HCT116 (cell line): ENCODE measurements around the gene DCST2. TPM values are rescaled to one million over a fixed set of nuclear protein-coding genes. Genes with fewer than 3 reads are reported as not detected.
"Not testable (repeated sequence)": the region's sequence is repeated elsewhere in the genome, so short reads cannot be mapped to it uniquely, and the experiment has no call there.

ENCODE experiments used
- ATAC-seq: fragments of 200-7000 bp; cut with Tn5 transposase; 2 replicates; pipeline ENCODE4 v1.9.1; 2020; ENCODE audit warnings: mild to moderate bottlenecking, moderate library complexity
- BruUV-seq: library from RNA; stranded (reverse); fragments of 400-500 nt; replicated peaks from 2 replicates; lab custom pipeline; 2021; lab: Mats Ljungman, UMichigan
- CTCF ChIA-PET: fragments of 300-600 bp; sonication (Branson Sonifier 250); formaldehyde crosslinking; loops from one replicate; lab custom pipeline; 2021; ENCODE audit warnings: antibody characterized with exemption; lab: Charles Lee
- POLR2A ChIA-PET: fragments of 300-600, 350-600 bp; sonication (Branson Sonifier 250); formaldehyde crosslinking; loops from one replicate; lab custom pipeline; 2021; ENCODE audit warnings: antibody characterized with exemption; lab: Charles Lee
- RAD21 ChIA-PET, 2 experiments: fragments of 300-600 bp; sonication (Branson Sonifier 250); formaldehyde crosslinking; loops; one replicate each; lab custom pipeline; 2023; ENCODE audit warnings: low total read pairs in 2 of 2; ENCODE audit not compliant: uncharacterized antibody in 2 of 2, unreplicated experiment in 2 of 2, low non-redundant PET in 1 of 2; lab: Charles Lee
- DNase-seq: peaks from one replicate; pipeline ENCODE4 v3.0.0-alpha.2; 2010; ENCODE audit warnings: low read depth, low spot score
- H2AFZ ChIP-seq: fragments of 200-600 bp; shearing (Covaris generic), sonication (generic); 2 replicates; pipeline ENCODE4 v1.6.1; 2017; ENCODE audit warnings: low read depth, mixed run types, mixed read lengths, antibody characterized with exemption, low read length; ENCODE audit not compliant: poor library complexity, severe bottlenecking
- H3K27ac ChIP-seq: 2 replicates; pipeline ENCODE4 v1.5.1; 2012; ENCODE audit warnings: low read depth, low read length
- H3K27me3 ChIP-seq: fragments of 200-600 bp; sonication (generic); 2 replicates; pipeline ENCODE4 v1.6.1; 2016; ENCODE audit warnings: mixed run types, low read length, mixed read lengths; ENCODE audit not compliant: insufficient read depth
- H3K36me3 ChIP-seq, 2 experiments: fragments of 200-500 bp in 1 of 2; fragments of 200-600 bp in 1 of 2; sonication (Bioruptor generic) in 1 of 2; sonication (generic) in 1 of 2; 2 replicates each; pipeline versions ENCODE4 v1.5.1 to v1.6.1; 2014 to 2016; ENCODE audit warnings: low read length in 2 of 2, inconsistent platforms in 1 of 2, mixed read lengths in 1 of 2, mixed run types in 1 of 2; ENCODE audit not compliant: insufficient read depth in 2 of 2, control insufficient read depth in 1 of 2
- H3K4me1 ChIP-seq, 2 experiments: fragments of 200-600 bp in 1 of 2; sonication (generic) in 1 of 2; 2 replicates each; pipeline versions ENCODE4 v1.5.1 to v1.6.1; 2012 to 2017; ENCODE audit warnings: low read length in 2 of 2, inconsistent platforms in 1 of 2, mild to moderate bottlenecking in 1 of 2, mixed read lengths in 1 of 2, mixed run types in 1 of 2, moderate library complexity in 1 of 2; ENCODE audit not compliant: insufficient read depth in 2 of 2, control insufficient read depth in 1 of 2
- H3K4me2 ChIP-seq: fragments of 200-600 bp; sonication (generic); 2 replicates; pipeline ENCODE4 v1.6.1; 2017; ENCODE audit warnings: mixed run types, low read length, mixed read lengths
- H3K4me3 ChIP-seq, 2 experiments: fragments of 200-600 bp in 1 of 2; sonication (generic) in 1 of 2; replicated peaks in 1 of 2; 2 replicates each; pipeline ENCODE4 v1.5.1; 2011 to 2016; ENCODE audit warnings: low read length in 2 of 2, control low read depth in 1 of 2, low read depth in 1 of 2, mild to moderate bottlenecking in 1 of 2, mixed read lengths in 1 of 2, mixed run types in 1 of 2
- H3K79me2 ChIP-seq: fragments of 200-600 bp; sonication (generic); 2 replicates; pipeline ENCODE4 v1.6.1; 2017; ENCODE audit warnings: mild to moderate bottlenecking, mixed run types, low read length, moderate library complexity, mixed read lengths; ENCODE audit not compliant: insufficient read depth
- H3K9ac ChIP-seq: fragments of 200-600 bp; sonication (generic); 2 replicates; pipeline ENCODE4 v1.6.1; 2016; ENCODE audit warnings: low read length, mixed read lengths
- H3K9me2 ChIP-seq: fragments of 200-600 bp; sonication (generic), shearing (Covaris generic); 2 replicates; pipeline ENCODE4 v1.6.1; 2017; ENCODE audit warnings: mixed run types, mild to moderate bottlenecking, moderate library complexity; ENCODE audit not compliant: insufficient read depth
- H3K9me3 ChIP-seq, 2 experiments: fragments of 200-500 bp in 1 of 2; fragments of 200-600 bp in 1 of 2; sonication (Bioruptor generic) in 1 of 2; sonication (generic) in 1 of 2; 2 replicates each; pipeline ENCODE4 v1.6.1; 2014 to 2017; ENCODE audit warnings: low read length in 2 of 2, mixed read lengths in 2 of 2, inconsistent platforms in 1 of 2, low read depth in 1 of 2, mild to moderate bottlenecking in 1 of 2, mixed run types in 1 of 2, moderate library complexity in 1 of 2; ENCODE audit not compliant: control insufficient read depth in 1 of 2, insufficient read depth in 1 of 2
- H4K20me1 ChIP-seq: fragments of 200-600 bp; sonication (generic), shearing (Covaris generic); 2 replicates; pipeline ENCODE4 v1.6.1; 2017; ENCODE audit warnings: mixed run types, mild to moderate bottlenecking, moderate library complexity; ENCODE audit not compliant: insufficient read depth
- EGR1 ChIP-seq: IDR thresholded peaks from 2 replicates; pipeline ENCODE4 v1.6.1; 2012; ENCODE audit warnings: low read depth
- FOSL1 ChIP-seq: IDR thresholded peaks from 2 replicates; pipeline ENCODE4 v1.6.1; 2012; ENCODE audit warnings: low read depth
- JUND ChIP-seq: IDR thresholded peaks from 2 replicates; pipeline ENCODE4 v1.6.1; 2012
- POLR2A ChIP-seq: IDR thresholded peaks from 2 replicates; pipeline ENCODE4 v1.7.0; 2011; ENCODE audit warnings: borderline replicate concordance; ENCODE audit not compliant: insufficient read depth, insufficient read length; ENCODE audit errors: extremely low read depth
- POLR2AphosphoS5 ChIP-seq: IDR thresholded peaks from 2 replicates; pipeline ENCODE4 v1.6.1; 2011; ENCODE audit warnings: mild to moderate bottlenecking, low read depth, low read length, moderate library complexity
- SIN3A ChIP-seq: IDR thresholded peaks from 2 replicates; pipeline ENCODE4 v1.6.1; 2012; ENCODE audit warnings: low read depth
- ZNF274 ChIP-seq: fragments of 200-500 bp; sonication (Bioruptor generic); IDR thresholded peaks from 2 replicates; pipeline ENCODE4 v1.6.1; 2014; ENCODE audit warnings: mild to moderate bottlenecking, low read depth, low read length, inconsistent platforms
- intact Hi-C: fragments of 100-400 bp; cut with micrococcal nuclease; formaldehyde crosslinking; loops from 2 replicates; pipeline ENCODE4 v1.10.0; 2022
- total RNA-seq: library from RNA; stranded (reverse); gene quantifications from one replicate; pipeline ENCODE4 v1.2.1, GENCODE V29; 2021; ENCODE audit not compliant: unreplicated experiment
- TF ChIP-seq, protein P1 (sequence below), 3 experiments: fragments of 200-600 bp in 1 of 3; sonication (generic) in 1 of 3; IDR thresholded peaks in 2 of 3; conservative IDR thresholded peaks in 1 of 3; 2 replicates each; pipeline ENCODE4 v1.5.1; 2012 to 2017; ENCODE audit warnings: low read depth in 2 of 3, low read length in 2 of 3, antibody characterized with exemption in 1 of 3, borderline replicate concordance in 1 of 3, control low read depth in 1 of 3, mild to moderate bottlenecking in 1 of 3, mixed read lengths in 1 of 3, mixed run types in 1 of 3, moderate library complexity in 1 of 3; ENCODE audit not compliant: insufficient read depth in 1 of 3
- TF ChIP-seq, protein P2 (sequence below): IDR thresholded peaks from 2 replicates; pipeline ENCODE4 v1.6.1; 2012

DCST2 gene
- total RNA-seq, 1 experiment from 2014 or later, result 2.0 TPM

DNA sequence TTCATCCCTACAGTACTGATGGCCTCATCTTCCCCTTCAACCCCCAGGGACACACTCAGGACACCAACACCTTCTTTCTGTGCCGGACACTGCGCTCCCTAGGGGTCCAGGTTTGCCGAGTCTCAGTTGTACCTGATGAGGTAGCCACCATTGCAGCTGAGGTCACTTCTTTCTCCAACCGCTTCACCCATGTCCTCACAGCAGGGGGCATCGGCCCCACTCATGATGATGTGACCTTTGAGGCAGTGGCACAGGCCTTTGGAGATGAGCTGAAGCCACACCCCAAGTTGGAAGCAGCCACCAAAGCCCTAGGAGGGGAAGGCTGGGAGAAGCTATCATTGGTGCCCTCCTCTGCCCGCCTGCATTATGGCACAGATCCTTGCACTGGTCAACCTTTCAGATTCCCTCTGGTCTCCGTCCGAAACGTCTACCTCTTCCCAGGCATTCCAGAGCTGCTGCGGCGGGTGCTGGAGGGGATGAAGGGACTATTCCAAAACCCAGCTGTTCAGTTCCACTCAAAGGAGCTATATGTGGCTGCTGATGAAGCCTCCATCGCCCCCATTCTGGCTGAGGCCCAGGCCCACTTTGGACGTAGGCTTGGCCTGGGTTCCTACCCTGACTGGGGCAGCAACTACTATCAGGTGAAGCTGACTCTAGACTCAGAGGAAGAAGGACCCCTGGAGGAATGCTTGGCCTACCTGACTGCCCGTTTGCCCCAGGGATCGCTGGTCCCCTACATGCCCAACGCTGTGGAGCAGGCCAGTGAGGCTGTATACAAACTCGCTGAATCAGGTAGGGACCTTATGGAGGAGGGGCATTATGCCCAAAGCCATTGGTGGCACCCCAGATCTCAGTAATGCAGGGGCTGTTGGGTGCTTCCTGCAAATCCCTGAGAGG, 45.3 kb downstream of the DCST2 start:
- ATAC-seq, result no peak
- H3K4me3 ChIP-seq, result no peak overlapping the region
- no peaks in the 10 kb centered on the region for H4K20me1 ChIP-seq
- no peaks in the 10 kb centered on the region for H3K27me3 ChIP-seq
- BruUV-seq, result no TSS peak
- peaks cover 64% of the 10 kb centered on the region for H3K79me2 ChIP-seq
- intact Hi-C loops, result no loop called here
- ChIA-PET POLR2A (interaction anchor here (0.6 to 1.8 kb wide), 4 partner anchors 10 to 16 kb away, joined by 3 to 6 read pairs (median 4); partner anchors contain the start of gene CKS1B), CTCF (interaction anchor here (1.7 kb wide), 1 partner anchor 11 kb away, joined by 9 read pairs; no protein-coding TSS in a partner anchor), RAD21 (no interaction called here)
- TF ChIP-seq, protein P1, sequence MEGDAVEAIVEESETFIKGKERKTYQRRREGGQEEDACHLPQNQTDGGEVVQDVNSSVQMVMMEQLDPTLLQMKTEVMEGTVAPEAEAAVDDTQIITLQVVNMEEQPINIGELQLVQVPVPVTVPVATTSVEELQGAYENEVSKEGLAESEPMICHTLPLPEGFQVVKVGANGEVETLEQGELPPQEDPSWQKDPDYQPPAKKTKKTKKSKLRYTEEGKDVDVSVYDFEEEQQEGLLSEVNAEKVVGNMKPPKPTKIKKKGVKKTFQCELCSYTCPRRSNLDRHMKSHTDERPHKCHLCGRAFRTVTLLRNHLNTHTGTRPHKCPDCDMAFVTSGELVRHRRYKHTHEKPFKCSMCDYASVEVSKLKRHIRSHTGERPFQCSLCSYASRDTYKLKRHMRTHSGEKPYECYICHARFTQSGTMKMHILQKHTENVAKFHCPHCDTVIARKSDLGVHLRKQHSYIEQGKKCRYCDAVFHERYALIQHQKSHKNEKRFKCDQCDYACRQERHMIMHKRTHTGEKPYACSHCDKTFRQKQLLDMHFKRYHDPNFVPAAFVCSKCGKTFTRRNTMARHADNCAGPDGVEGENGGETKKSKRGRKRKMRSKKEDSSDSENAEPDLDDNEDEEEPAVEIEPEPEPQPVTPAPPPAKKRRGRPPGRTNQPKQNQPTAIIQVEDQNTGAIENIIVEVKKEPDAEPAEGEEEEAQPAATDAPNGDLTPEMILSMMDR (IDR thresholded peaks at IDR 0.05 in 2 of 3, conservative IDR thresholded peaks at IDR 0.05 in 1 of 3; ENCODE audit: borderline replicate concordance in 1 of 3, insufficient read depth in 1 of 3, low read depth in 2 of 3, low read length in 2 of 3), result 0 out of 6 replicates have a peak, but pooled peaks of 2 of the 3 experiments have one; percentile 5 to 7
- TF ChIP-seq SIN3A (no peak), FOSL1 (no peak)
- DNase-seq, result no peak
- no peaks in the 10 kb centered on the region for H3K9me2 ChIP-seq
- peaks cover 12 to 25% of the 10 kb centered on the region in 2 experiments; a peak in 3 of 4 replicates for H3K36me3 ChIP-seq
- no peak overlapping the region for H3K9ac ChIP-seq
- H3K27ac ChIP-seq, result no peak overlapping the region
- H3K4me1 ChIP-seq, result peaks cover 4 to 20% of the 10 kb centered on the region in 2 experiments; a peak in 3 of 4 replicates
- H3K4me2 ChIP-seq, result no peak overlapping the region
- H2AFZ ChIP-seq, result no peak overlapping the region
- H3K9me3 ChIP-seq, result no peaks in the 10 kb centered on the region

DNA sequence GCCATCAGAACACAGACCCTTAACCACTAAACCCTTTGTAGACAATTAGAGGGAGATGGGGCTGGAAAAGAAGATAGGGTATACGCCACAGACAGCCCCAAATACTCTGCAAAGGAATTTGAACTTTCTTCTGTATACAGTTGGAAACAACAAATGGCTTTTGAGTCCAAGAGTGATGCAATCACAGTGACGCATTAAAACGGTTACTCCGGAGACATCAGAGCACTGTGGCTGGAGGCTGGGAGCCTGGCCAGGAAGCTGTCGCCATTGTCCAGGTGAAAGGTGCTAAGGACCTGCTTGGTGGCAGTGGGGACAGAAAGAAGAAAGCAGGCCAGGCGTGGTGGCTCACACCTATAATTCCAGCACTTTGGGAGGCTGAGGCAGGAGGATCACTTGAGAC, 46.3 kb downstream of the DCST2 start:
- DNase-seq (no peak), ATAC-seq (no peak)
- Histone ChIP-seq H3K4me1 (peaks cover 8 to 16% of the 10 kb centered on the region in 2 experiments; a peak in 3 of 4 replicates), H2AFZ (no peak overlapping the region), H3K79me2 (peaks cover 65% of the 10 kb centered on the region), H3K4me2 (no peak overlapping the region), H3K27ac (no peak overlapping the region), H3K9me2 (no peaks in the 10 kb centered on the region), H3K4me3 (no peak overlapping the region), H3K9me3 (no peaks in the 10 kb centered on the region), H4K20me1 (no peaks in the 10 kb centered on the region), H3K36me3 (peaks cover 12 to 25% of the 10 kb centered on the region in 2 experiments; a peak in 3 of 4 replicates), H3K27me3 (no peaks in the 10 kb centered on the region), H3K9ac (no peak overlapping the region)
- ChIA-PET RAD21 (no interaction called here), CTCF (interaction anchor here (1.7 kb wide), 1 partner anchor 12 kb away, joined by 9 read pairs; no protein-coding TSS in a partner anchor), POLR2A (interaction anchor here (0.6 to 1.8 kb wide), 4 partner anchors 9 to 15 kb away, joined by 3 to 6 read pairs (median 4); partner anchors contain the start of gene CKS1B)
- TF ChIP-seq ZNF274, result no peak
- no peak for TF ChIP-seq JUND
- no peak for TF ChIP-seq POLR2A
- TF ChIP-seq EGR1, result no peak
- no peak for TF ChIP-seq SIN3A
- TF ChIP-seq, protein P2, sequence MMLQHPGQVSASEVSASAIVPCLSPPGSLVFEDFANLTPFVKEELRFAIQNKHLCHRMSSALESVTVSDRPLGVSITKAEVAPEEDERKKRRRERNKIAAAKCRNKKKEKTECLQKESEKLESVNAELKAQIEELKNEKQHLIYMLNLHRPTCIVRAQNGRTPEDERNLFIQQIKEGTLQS, result no peak
- TF ChIP-seq POLR2AphosphoS5, result no peak
- intact Hi-C loops, result no loop called here
- BruUV-seq, result no TSS peak

DNA sequence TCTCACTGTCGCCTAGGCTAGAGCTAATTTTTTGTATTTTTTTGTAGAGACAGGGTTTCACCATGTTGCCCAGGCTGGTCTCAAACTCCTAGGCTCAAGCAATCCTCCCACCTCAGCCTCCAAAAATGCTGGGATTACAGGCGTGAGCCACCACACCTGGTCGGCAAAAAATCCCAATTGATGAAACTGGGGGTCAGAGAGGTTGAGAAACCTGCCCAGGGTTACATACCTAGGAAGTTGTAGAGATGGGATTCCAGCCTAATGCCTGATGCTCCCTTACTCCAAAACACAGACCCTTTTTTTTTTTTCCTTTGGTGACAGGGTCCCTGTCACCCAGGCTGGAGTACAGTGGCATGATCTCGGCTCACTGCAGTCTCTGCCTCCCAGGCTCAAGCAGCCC, 46.8 kb downstream of the DCST2 start:
- RAD21 ChIA-PET, H3K4me2 ChIP-seq, DNase-seq, H3K9ac ChIP-seq, H4K20me1 ChIP-seq, H3K27me3 ChIP-seq, H2AFZ ChIP-seq, POLR2A ChIA-PET, CTCF ChIA-PET, H3K4me3 ChIP-seq, H3K9me3 ChIP-seq, H3K9me2 ChIP-seq, BruUV-seq, H3K27ac ChIP-seq, ATAC-seq, intact Hi-C loops: not testable (repeated sequence)
- H3K4me1 ChIP-seq, result peaks cover 10 to 19% of the 10 kb centered on the region in 2 experiments; a peak in 3 of 4 replicates
- peaks cover 65% of the 10 kb centered on the region for H3K79me2 ChIP-seq
- peaks cover 12 to 25% of the 10 kb centered on the region in 2 experiments; a peak in 3 of 4 replicates for H3K36me3 ChIP-seq
